Caco-2 (cell line): ENCODE results near the gene MEGF11. TPM values are rescaled to one million over a fixed set of nuclear protein-coding genes. Genes with fewer than 3 reads are reported as not detected.

Experiments
- BruUV-seq: library from RNA; stranded (reverse); fragments of 400-500 nt; replicated peaks from 2 replicates; lab custom pipeline; 2021; lab: Mats Ljungman, UMichigan
- CTCF ChIA-PET: fragments of 300-600 bp; sonication (Branson Sonifier 250); formaldehyde crosslinking; loops from one replicate; lab custom pipeline; 2022; ENCODE audit warnings: antibody characterized with exemption; lab: Charles Lee
- POLR2A ChIA-PET: fragments of 300-600 bp; sonication (Branson Sonifier 250); formaldehyde crosslinking; loops from one replicate; lab custom pipeline; 2022; ENCODE audit warnings: antibody characterized with exemption; lab: Charles Lee
- DNase-seq, 2 experiments: peaks; one replicate each; pipeline versions ENCODE4 v3.0.0 to v3.0.0-alpha.2; 2020 to 2022
- H3K27me3 ChIP-seq: replicated peaks from 2 replicates; pipeline ENCODE4 v1.6.0; 2011; ENCODE audit warnings: low read length; ENCODE audit not compliant: control insufficient read depth, insufficient read depth
- H3K36me3 ChIP-seq: 2 replicates; pipeline ENCODE4 v1.5.1; 2011; ENCODE audit warnings: low read length; ENCODE audit not compliant: control insufficient read depth, insufficient read depth
- H3K4me1 ChIP-seq: fragments of 250-450 bp; sonication (Bioruptor Pico); 2 replicates; pipeline ENCODE4 v1.5.1; 2020; ENCODE audit warnings: mild to moderate bottlenecking
- H3K4me3 ChIP-seq: 2 replicates; pipeline ENCODE4 v1.5.1; 2011; ENCODE audit warnings: low read depth, mild to moderate bottlenecking, control low read depth, low read length
- H3K9me3 ChIP-seq: fragments of 250-450 bp; sonication (Bioruptor Pico); 2 replicates; pipeline ENCODE4 v1.5.1; 2020; ENCODE audit warnings: mild to moderate bottlenecking, moderate library complexity
- H3K27ac Mint-ChIP-seq: one replicate; pipeline ENCODE4 v1.8.0; 2022; ENCODE audit warnings: mixed read lengths; ENCODE audit not compliant: unreplicated experiment
- H3K27me3 Mint-ChIP-seq: one replicate; pipeline ENCODE4 v1.8.0; 2022; ENCODE audit warnings: mixed read lengths; ENCODE audit not compliant: insufficient read depth, unreplicated experiment
- H3K36me3 Mint-ChIP-seq: one replicate; pipeline ENCODE4 v1.8.0; 2022; ENCODE audit warnings: mild to moderate bottlenecking, mixed read lengths; ENCODE audit not compliant: insufficient read depth, unreplicated experiment
- H3K4me1 Mint-ChIP-seq: one replicate; pipeline ENCODE4 v1.8.0; 2022; ENCODE audit warnings: low read depth, mixed read lengths; ENCODE audit not compliant: unreplicated experiment
- H3K4me3 Mint-ChIP-seq: one replicate; pipeline ENCODE4 v1.8.0; 2022; ENCODE audit warnings: mild to moderate bottlenecking, moderate library complexity, mixed read lengths; ENCODE audit not compliant: unreplicated experiment
- H3K9me3 Mint-ChIP-seq: one replicate; pipeline ENCODE4 v1.8.0; 2022; ENCODE audit warnings: mixed read lengths; ENCODE audit not compliant: unreplicated experiment
- CTCF ChIP-seq, 2 experiments: fragments of 200-600 bp in 1 of 2; IDR thresholded peaks; 1 replicate in 1 of 2; 2 replicates in 1 of 2; pipeline versions ENCODE4 v1.5.1 to v1.8.0; 2011 to 2022; ENCODE audit warnings: antibody characterized with exemption in 1 of 2, control low read depth in 1 of 2, inconsistent platforms in 1 of 2, low read depth in 1 of 2, low read length in 1 of 2, mild to moderate bottlenecking in 1 of 2, moderate library complexity in 1 of 2; ENCODE audit not compliant: insufficient read depth in 1 of 2, severe bottlenecking in 1 of 2, unreplicated experiment in 1 of 2
- intact Hi-C: fragments of 100-400 bp; cut with micrococcal nuclease; formaldehyde crosslinking; loops from one replicate; pipeline ENCODE4 v1.10.0; 2022; ENCODE audit not compliant: unreplicated experiment
- total RNA-seq: library from RNA; stranded (reverse); gene quantifications from 2 replicates; pipeline ENCODE4 v1.2.3, GENCODE V29; 2022

MEGF11 gene
- total RNA-seq, 1 experiment from 2014 or later = 0.66 TPM

GRCh38 chr15:65867244-65867643, 386.3 kb downstream of the MEGF11 start:
- H3K36me3 Mint-ChIP-seq = peaks cover 25% of the 10 kb centered on the region
- ChIA-PET POLR2A (no interaction called here), CTCF (interaction anchor here (0.7 kb wide), 1 partner anchor 566 kb away, joined by 3 read pairs; no protein-coding TSS in a partner anchor)
- H3K4me1 Mint-ChIP-seq = peaks cover 10% of the 10 kb centered on the region
- H3K27me3 Mint-ChIP-seq = peaks cover 3% of the 10 kb centered on the region
- Histone ChIP-seq H3K4me3 (no peak overlapping the region), H3K9me3 (no peaks in the 10 kb centered on the region), H3K36me3 (no peaks in the 10 kb centered on the region), H3K4me1 (no peaks in the 10 kb centered on the region), H3K27me3 (no peaks in the 10 kb centered on the region)
- TF ChIP-seq CTCF (IDR thresholded peaks at IDR 0.05; ENCODE audit: insufficient read depth in 1 of 2, low read depth in 1 of 2, low read length in 1 of 2, severe bottlenecking in 1 of 2, unreplicated experiment in 1 of 2) = no peak
- intact Hi-C loops = no loop called here
- no peaks in the 10 kb centered on the region for H3K9me3 Mint-ChIP-seq
- no peak overlapping the region for H3K27ac Mint-ChIP-seq
- H3K4me3 Mint-ChIP-seq = no peak overlapping the region
- BruUV-seq = no TSS peak
- no peak for DNase-seq

GRCh38 chr15:65863106-65863505, 390.4 kb downstream of the MEGF11 start:
- Histone ChIP-seq H3K27me3 (no peaks in the 10 kb centered on the region), H3K9me3 (no peaks in the 10 kb centered on the region), H3K4me3 (no peak overlapping the region), H3K36me3 (no peaks in the 10 kb centered on the region), H3K4me1 (no peaks in the 10 kb centered on the region)
- intact Hi-C loops = no loop called here
- POLR2A ChIA-PET = no interaction called here
- no peak for DNase-seq
- no TSS peak for BruUV-seq
- no peak for TF ChIP-seq CTCF (IDR thresholded peaks at IDR 0.05; ENCODE audit: insufficient read depth in 1 of 2, low read depth in 1 of 2, low read length in 1 of 2, severe bottlenecking in 1 of 2, unreplicated experiment in 1 of 2)
- H3K4me1 Mint-ChIP-seq = peaks cover 2% of the 10 kb centered on the region
- H3K9me3 Mint-ChIP-seq = no peaks in the 10 kb centered on the region
- CTCF ChIA-PET = interaction anchor here (0.5 to 1.6 kb wide), 6 partner anchors 31 to 1263 kb away, joined by 3 to 8 read pairs (median 6); no protein-coding TSS in a partner anchor
- no peaks in the 10 kb centered on the region for H3K36me3 Mint-ChIP-seq
- no peaks in the 10 kb centered on the region for H3K27me3 Mint-ChIP-seq
- no peak overlapping the region for H3K4me3 Mint-ChIP-seq
- no peak overlapping the region for H3K27ac Mint-ChIP-seq

- CTCF ChIA-PET = interaction anchor here (0.5 to 1.6 kb wide), 6 partner anchors 30 to 1263 kb away, joined by 3 to 8 read pairs (median 6); no protein-coding TSS in a partner anchor
- no peaks in the 10 kb centered on the region for H3K27me3 ChIP-seq
- BruUV-seq = no TSS peak
- H3K36me3 ChIP-seq = no peaks in the 10 kb centered on the region
- H3K9me3 ChIP-seq = no peaks in the 10 kb centered on the region
- POLR2A ChIA-PET = no interaction called here
- Mint-ChIP-seq H3K36me3 (no peaks in the 10 kb centered on the region), H3K27ac (no peak overlapping the region), H3K9me3 (no peaks in the 10 kb centered on the region), H3K4me3 (no peak overlapping the region), H3K27me3 (no peaks in the 10 kb centered on the region), H3K4me1 (peaks cover 4% of the 10 kb centered on the region)
- peak in 1 of 2 experiments; percentile 15 for TF ChIP-seq CTCF (IDR thresholded peaks at IDR 0.05; ENCODE audit: insufficient read depth in 1 of 2, low read depth in 1 of 2, low read length in 1 of 2, severe bottlenecking in 1 of 2, unreplicated experiment in 1 of 2)
- peak; percentile 48 to 56 for DNase-seq
- H3K4me3 ChIP-seq = no peak overlapping the region
- H3K4me1 ChIP-seq = no peaks in the 10 kb centered on the region
- intact Hi-C loops = no loop called here
Measured at GRCh38 chr15:65862682-65863081, 390.9 kb downstream of the MEGF11 start.
